ENCODE measurements around the gene PPP6R2. TPM values are rescaled to one million over a fixed set of nuclear protein-coding genes. Genes with fewer than 3 reads are reported as not detected.
"Not testable (repeated sequence)": the region's sequence is repeated elsewhere in the genome, so short reads cannot be mapped to it uniquely, and the experiment has no call there.

The PPP6R2 gene
- total RNA-seq, 8 experiments from 2014 or later = 25.1 to 75.6 (median 40.4) TPM

DNA sequence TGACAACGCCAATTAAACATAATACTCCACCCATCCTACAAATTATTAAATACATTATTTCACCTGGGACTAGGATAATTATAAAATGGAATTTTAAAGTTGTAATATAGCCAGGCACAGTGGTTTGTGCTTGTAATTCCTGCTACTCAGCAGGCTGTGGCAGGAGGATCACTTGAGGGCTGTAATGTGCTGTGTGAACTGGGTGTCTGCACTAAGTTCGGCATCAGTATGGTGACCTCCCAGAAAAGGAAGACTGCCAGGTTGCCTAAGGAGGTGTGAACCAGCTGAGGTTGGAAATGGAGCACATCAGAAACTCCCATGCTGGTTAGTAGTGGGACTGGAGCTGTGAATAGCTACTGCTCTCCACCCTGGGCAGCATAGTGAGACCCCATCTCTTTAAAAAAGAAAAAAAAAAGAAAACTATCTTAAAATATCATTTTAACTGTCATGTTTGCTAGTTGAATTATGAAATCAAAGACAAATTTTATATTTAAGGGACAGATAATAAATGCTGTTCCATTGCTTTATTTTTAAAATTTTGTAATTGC, 28.0 kb downstream of the PPP6R2 start:
- ATAC-seq (replicated peaks in 6 of 8) = no peak

DNA sequence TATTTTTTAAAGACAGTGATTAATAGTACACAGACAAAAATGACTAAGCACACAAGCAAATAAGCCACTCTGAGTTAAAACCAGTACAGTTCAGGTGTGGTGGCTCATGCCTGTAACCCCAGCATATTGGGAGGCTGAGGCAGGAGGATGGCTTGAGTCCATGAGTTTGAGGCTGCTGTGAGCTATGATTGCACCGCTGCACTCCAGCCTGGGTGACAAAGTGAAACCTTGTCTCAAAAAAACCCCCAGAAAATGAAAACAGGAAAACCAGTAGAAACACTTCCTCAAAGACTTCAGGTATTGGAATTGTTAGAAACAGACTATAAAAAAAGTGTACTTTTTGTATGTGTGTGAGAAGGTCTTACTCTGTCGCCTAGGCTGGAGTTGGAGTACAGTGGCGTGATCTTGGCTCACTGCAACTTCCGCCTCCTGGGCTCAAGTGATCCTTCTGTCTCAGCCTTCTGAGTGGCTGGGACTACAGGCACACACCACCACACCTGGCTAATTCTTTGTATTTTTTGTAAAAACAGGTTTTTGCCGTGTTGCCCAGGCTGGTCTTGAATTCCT, 33.0 kb downstream of the PPP6R2 start:
- Histone ChIP-seq H3K4me3 (no peak overlapping the region), H3K4me1 (replicated peaks in 1 of 2) (no peaks in the 10 kb centered on the region), H3K27ac (no peak overlapping the region)
- in situ Hi-C loops (cut with MboI; ENCODE audit: low pct_unique_long_range_greater_than_20kb in 2 of 9, low sequenced_read_pairs in 9 of 9, unreplicated experiment in 9 of 9) = no loop called here
- no peak for ATAC-seq (replicated peaks in 6 of 8)
- WGBS, 10 experiments = 91 to 100% (median 100%) methylated on average over 1 to 4 of the region's 5 CpGs; no CpG with 5 or more reads in 2 of the 10 experiments

More for the DNA sequence above, 28.0 kb downstream of the PPP6R2 start:
- WGBS, 10 experiments = 80 to 100% (median 100%) methylated on average over 1 to 2 of the region's 2 CpGs; no CpG with 5 or more reads in 3 of the 10 experiments
- in situ Hi-C loops (cut with MboI; ENCODE audit: low pct_unique_long_range_greater_than_20kb in 2 of 9, low sequenced_read_pairs in 9 of 9, unreplicated experiment in 9 of 9) = no loop called here
- H3K4me3 ChIP-seq = no peak overlapping the region
- no peak overlapping the region for H3K27ac ChIP-seq
- no peaks in the 10 kb centered on the region for H3K4me1 ChIP-seq (replicated peaks in 1 of 2)

DNA sequence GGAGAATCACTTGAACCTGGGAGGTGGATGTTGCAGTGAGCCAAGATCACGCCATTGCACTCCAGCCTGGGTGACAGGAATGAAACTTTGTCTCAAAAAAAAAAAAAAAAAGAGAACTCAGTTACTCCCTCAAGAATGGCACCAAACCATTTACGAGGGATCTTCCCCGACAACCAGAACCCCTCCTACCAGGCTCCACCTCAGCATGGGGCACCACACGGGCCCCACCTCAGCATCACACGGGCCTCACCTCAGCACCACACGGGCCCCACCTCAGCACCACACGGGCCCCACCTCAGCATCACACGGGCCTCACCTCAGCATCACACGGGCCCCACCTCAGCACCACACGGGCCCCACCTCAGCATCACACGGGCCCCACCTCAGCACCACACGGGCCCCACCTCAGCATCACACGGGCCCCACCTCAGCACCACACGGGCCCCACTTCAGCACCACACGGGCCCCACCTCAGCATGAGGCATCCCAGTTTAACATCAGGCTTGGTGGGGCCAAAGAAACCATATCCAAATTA, 38.0 kb downstream of the PPP6R2 start:
- in situ Hi-C loops (cut with MboI; ENCODE audit: low pct_unique_long_range_greater_than_20kb in 2 of 9, low sequenced_read_pairs in 9 of 9, unreplicated experiment in 9 of 9) = not testable (repeated sequence)
- WGBS, 10 experiments = 92 to 100% (median 93%) methylated on average over 1 to 7 of the region's 15 CpGs; no CpG with 5 or more reads in 6 of the 10 experiments

DNA sequence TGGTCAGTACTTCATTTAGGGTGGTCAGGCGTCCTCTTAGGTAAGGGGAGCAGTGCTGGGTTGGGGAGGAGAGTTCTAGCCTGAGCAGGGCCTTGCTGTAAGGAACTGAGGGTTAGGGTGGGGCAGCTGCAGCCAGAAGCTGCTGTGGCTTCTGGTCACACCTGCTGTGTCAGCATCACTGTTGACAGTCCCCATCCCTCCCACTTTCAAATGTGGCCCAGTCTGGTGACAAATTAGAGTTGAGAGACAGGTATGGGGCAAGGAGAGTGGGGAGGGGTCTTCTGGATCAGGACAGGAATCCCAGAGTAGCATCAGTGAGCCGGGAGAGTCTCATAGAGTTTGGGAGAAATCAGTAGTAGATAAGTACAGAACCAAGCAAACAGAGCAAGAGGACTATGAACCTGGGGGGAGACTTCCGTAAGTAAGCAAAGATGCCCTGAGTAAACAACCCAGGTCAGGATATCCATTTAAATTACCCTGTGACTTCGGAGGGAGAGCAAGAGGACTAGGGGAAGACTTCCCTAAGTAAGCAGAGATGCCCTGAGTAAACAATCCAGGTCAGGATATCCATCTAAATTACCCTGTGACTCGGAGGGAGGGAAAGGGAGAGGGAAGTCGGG, 53.7 kb downstream of the PPP6R2 start:
- H3K4me1 ChIP-seq (replicated peaks in 1 of 2) = peaks cover 0 to 9% of the 10 kb centered on the region in 2 donors
- peak in 3 of 8 experiments; percentile 16 to 71 (median 29) for ATAC-seq (replicated peaks in 6 of 8)
- 28 to 94% (median 59%) methylated on average over 1 to 5 of the region's 6 CpGs for WGBS, 10 experiments

More for the DNA sequence above, 38.0 kb downstream of the PPP6R2 start:
- not testable (repeated sequence) for H3K4me1 ChIP-seq (replicated peaks in 1 of 2); ATAC-seq (replicated peaks in 6 of 8); H3K4me3 ChIP-seq; H3K27ac ChIP-seq

DNA sequence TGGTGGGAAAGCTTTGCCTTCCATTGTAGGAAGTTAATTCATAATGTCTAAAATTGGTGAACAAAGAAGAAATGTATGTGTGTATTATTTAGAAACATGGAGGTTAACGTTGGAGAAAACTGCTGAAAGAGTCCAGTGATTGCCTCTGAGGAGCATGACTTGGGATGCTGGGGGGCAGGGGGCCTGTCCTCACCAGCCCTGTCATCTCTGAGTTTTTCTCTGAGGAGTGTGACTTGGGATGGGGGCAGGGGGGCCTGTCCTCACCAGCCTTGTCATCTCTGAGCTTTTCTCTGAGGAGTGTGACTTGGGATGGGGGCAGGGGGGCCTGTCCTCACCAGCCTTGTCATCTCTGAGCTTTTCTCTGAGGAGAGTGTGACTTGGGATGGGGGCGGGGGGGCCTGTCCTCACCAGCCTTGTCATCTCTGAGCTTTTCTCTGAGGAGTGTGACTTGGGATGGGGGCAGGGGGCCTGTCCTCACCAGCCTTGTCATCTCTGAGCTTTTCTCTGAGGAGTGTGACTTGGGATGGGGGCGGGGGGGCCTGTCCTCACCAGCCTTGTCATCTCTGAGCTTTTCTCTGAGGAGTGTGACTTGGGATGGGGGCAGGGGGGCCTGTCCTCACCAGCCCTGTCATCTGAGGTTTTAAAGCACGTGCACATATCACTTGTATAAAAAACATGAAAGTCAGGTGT, 54.4 kb downstream of the PPP6R2 start:
- H3K4me1 ChIP-seq (replicated peaks in 1 of 2); H3K27ac ChIP-seq; in situ Hi-C loops (cut with MboI; ENCODE audit: low pct_unique_long_range_greater_than_20kb in 2 of 9, low sequenced_read_pairs in 9 of 9, unreplicated experiment in 9 of 9); H3K4me3 ChIP-seq; ATAC-seq (replicated peaks in 6 of 8): not testable (repeated sequence)
- 100% methylated on average over 1 of the region's 4 CpGs; no CpG with 5 or more reads in 9 of the 10 experiments for WGBS, 10 experiments

More for the DNA sequence above, 53.7 kb downstream of the PPP6R2 start:
- Histone ChIP-seq H3K27ac (no peak overlapping the region), H3K4me3 (no peak overlapping the region)
- in situ Hi-C loops (cut with MboI; ENCODE audit: low pct_unique_long_range_greater_than_20kb in 2 of 9, low sequenced_read_pairs in 9 of 9, unreplicated experiment in 9 of 9) = no loop called here

DNA sequence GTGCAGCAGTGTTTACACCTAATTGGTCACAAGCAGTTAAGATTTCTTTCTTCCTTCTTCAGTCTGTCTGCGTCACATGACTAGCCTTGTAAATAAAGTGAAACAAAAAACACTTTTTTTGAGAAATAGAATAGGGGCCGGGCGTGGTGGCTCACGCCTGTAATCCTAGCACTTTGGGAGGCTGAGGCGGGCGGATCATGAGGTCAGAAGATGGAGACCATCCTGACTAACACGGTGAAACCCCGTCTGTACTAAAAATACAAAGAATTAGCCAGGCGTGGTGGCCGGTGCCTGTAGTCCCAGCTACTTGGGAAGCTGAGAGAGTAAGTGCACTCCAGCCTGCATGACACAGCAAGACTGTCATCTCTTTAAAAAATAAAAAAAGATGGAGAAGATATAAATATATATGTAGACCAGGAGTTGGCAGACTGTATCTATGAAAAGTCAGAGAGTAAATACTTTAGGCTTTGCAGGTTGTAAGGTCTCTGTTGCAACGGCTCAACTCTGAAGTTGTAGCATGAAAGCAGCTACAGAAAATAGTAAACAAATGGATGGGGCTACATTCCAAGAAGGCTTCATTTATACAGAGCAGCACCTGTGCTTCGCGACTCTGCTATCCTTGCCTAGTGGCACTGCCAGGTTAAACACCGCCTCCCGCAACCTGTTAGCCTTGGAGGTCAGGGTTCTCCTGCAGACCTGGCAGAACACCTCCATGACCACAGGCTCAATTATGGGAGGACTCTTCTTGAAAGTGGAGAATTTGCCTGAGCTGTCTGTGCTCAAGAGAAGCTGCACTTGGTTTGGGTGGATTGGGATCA, 55.9 kb downstream of the PPP6R2 start:
- Histone ChIP-seq H3K27ac (no peak overlapping the region), H3K4me3 (no peak overlapping the region), H3K4me1 (replicated peaks in 1 of 2) (peaks cover 0 to 9% of the 10 kb centered on the region in 2 donors)
- 40 to 100% (median 87%) methylated on average over 1 to 15 of the region's 15 CpGs; no CpG with 5 or more reads in 1 of the 10 experiments for WGBS, 10 experiments
- in situ Hi-C loops (cut with MboI; ENCODE audit: low pct_unique_long_range_greater_than_20kb in 2 of 9, low sequenced_read_pairs in 9 of 9, unreplicated experiment in 9 of 9) = no loop called here
- ATAC-seq (replicated peaks in 6 of 8) = peak in 1 of 8 experiments; percentile 7

DNA sequence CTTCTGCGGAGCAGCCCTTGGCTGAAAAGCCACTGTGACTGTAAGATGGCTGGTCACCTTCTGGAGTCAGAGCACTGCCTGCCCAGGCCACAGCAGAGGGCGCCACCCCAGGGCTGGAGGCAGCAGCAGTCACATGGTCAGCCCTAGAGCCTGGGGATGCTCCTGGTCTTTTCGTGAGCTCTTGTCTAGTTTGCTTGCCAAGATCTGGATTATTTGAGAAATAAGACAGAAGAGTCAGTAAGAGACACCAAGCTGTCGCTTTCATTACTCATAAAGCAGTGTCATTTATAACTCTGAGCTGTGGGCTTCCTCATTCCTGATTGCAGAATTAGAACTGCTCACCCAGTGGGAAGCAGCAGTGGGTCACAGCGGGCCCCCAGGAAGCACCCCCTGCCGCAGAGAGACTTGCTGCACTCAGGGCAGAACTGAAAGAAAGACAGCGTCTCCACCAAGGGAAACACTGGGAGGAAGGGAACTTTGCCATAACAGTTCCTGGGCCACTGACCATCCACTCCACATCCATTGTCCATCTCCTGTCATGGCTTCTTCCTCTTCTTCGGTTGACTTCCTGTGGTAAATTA, 56.7 kb downstream of the PPP6R2 start:
- in situ Hi-C loops (cut with MboI; ENCODE audit: low pct_unique_long_range_greater_than_20kb in 2 of 9, low sequenced_read_pairs in 9 of 9, unreplicated experiment in 9 of 9) = no loop called here
- Histone ChIP-seq H3K4me1 (replicated peaks in 1 of 2) (peaks cover 0 to 9% of the 10 kb centered on the region in 2 donors), H3K4me3 (no peak overlapping the region), H3K27ac (no peak overlapping the region)
- peak; percentile 56 to 90 (median 75) for ATAC-seq (replicated peaks in 6 of 8)
- WGBS, 10 experiments = 39 to 100% (median 82%) methylated on average over 2 to 3 of the region's 8 CpGs; no CpG with 5 or more reads in 4 of the 10 experiments

DNA sequence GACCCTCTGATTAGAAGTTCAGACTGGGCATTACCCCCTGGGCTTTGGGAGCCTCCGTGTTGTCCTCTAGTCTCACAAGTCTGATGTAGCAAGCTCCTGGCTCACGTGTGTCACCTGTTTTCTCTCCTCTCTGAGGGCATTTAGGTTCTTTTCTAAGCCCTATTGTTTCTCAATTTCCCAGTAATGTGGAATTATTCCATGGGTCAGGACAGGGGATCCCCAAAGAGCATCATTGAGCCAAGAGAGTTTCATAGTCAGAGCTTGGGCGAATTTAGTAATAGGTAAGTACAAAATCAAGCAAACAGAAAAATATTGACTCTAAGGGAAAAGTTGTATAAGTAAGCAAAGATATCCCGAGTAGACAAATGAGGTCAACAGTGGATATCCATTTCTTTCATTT, 57.3 kb downstream of the PPP6R2 start:
- peaks cover 0 to 9% of the 10 kb centered on the region in 2 donors for H3K4me1 ChIP-seq (replicated peaks in 1 of 2)
- in situ Hi-C loops (cut with MboI; ENCODE audit: low pct_unique_long_range_greater_than_20kb in 2 of 9, low sequenced_read_pairs in 9 of 9, unreplicated experiment in 9 of 9) = no loop called here
- no peak overlapping the region for H3K27ac ChIP-seq
- WGBS, 10 experiments = 75 to 100% (median 93%) methylated on average over 1 to 4 of the region's 4 CpGs; no CpG with 5 or more reads in 1 of the 10 experiments
- no peak overlapping the region for H3K4me3 ChIP-seq
- ATAC-seq (replicated peaks in 6 of 8) = no peak

DNA sequence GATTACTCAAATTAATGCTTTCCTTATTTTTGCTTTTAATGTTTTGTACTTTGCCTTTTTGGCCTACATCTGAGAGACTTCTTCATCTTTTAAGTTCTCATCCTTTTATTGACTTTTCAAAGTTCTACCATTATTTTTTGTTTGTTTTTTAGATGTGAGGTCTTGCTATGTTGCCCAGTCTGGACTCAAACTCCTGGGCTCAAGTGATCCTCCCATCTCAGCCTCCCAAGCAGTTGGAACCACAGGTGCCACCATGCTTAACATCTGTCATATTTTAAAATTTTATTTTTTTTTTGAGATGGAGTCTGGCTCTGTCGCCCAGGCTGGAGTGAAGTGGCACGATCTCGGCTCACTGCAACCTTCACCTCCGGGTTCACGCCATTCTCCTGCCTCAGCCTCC, 57.8 kb downstream of the PPP6R2 start:
- H3K27ac ChIP-seq = no peak overlapping the region
- 86 to 100% (median 100%) methylated on average over 1 to 3 of the region's 5 CpGs; no CpG with 5 or more reads in 5 of the 10 experiments for whole genome bisulfite sequencing, 10 experiments
- peaks cover 0 to 9% of the 10 kb centered on the region in 2 donors for H3K4me1 ChIP-seq (replicated peaks in 1 of 2)

DNA sequence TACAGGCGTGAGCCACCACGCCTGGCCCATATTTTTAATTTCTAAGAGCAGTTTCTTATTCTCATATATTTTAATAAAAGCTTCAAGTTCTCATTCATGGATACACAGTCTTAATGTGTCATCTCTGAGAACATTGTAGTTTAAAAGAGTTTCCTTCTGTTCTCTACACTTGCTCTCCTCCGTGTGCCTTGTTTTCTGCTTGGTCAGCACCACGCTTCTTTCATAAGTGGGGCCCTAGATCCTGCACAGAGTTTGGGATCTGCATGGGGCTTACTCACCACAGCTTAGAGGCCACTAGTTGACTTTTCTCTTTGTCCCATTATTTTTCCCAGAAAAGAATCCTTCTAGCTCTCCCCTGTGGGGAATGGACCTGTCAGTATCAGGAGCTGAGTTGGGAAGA, 58.8 kb downstream of the PPP6R2 start:
- H3K4me3 ChIP-seq = no peak overlapping the region
- H3K27ac ChIP-seq = no peak overlapping the region
- in situ Hi-C loops (cut with MboI; ENCODE audit: low pct_unique_long_range_greater_than_20kb in 2 of 9, low sequenced_read_pairs in 9 of 9, unreplicated experiment in 9 of 9) = no loop called here
- 89 to 100% (median 96%) methylated on average over 2 to 4 of the region's 4 CpGs; no CpG with 5 or more reads in 3 of the 10 experiments for WGBS, 10 experiments
- H3K4me1 ChIP-seq (replicated peaks in 1 of 2) = peaks cover 0 to 4% of the 10 kb centered on the region in 2 donors
- no peak for ATAC-seq (replicated peaks in 6 of 8)

More for the DNA sequence above, 57.8 kb downstream of the PPP6R2 start:
- no peak overlapping the region for H3K4me3 ChIP-seq
- no peak for ATAC-seq (replicated peaks in 6 of 8)
- in situ Hi-C loops (cut with MboI; ENCODE audit: low pct_unique_long_range_greater_than_20kb in 2 of 9, low sequenced_read_pairs in 9 of 9, unreplicated experiment in 9 of 9) = no loop called here

DNA sequence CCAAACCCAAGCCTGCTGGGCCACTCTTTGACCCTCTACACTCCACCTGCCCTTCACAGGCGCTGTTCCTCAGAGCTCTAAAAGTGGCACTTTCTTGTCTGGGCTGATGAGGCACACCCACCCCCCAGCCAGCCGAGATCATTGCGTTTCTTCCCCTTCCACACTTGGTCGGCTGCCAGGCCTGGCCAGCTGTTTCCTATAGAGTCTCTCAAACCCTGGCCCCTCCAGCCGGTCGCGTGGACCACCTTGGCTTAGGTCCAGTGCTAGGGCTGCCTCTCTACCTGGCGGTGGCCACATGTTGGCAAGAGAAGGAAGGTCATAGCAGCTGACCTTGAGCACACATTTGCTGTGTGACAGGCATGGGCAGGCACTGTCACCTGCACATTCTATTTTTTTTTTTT, 60.6 kb downstream of the PPP6R2 start:
- Histone ChIP-seq H3K4me1 (replicated peaks in 1 of 2) (no peaks in the 10 kb centered on the region), H3K27ac (no peak overlapping the region), H3K4me3 (no peak overlapping the region)
- no peak for ATAC-seq (replicated peaks in 6 of 8)
- in situ Hi-C loops (cut with MboI; ENCODE audit: low pct_unique_long_range_greater_than_20kb in 2 of 9, low sequenced_read_pairs in 9 of 9, unreplicated experiment in 9 of 9) = no loop called here
- 19 to 100% (median 93%) methylated on average over 2 to 3 of the region's 8 CpGs; no CpG with 5 or more reads in 5 of the 10 experiments for WGBS, 10 experiments
